DMS153 treated with DMSO at 0.1 percent for 48 hours (cell line): ENCODE data around the gene PTPRM.
A peak's percentile ranks its signal among the peaks of the same experiment; 100 is the strongest.

Experiments used
- DNase-seq: peaks from one replicate; lab custom pipeline; 2025; ENCODE audit not compliant: unreplicated experiment; lab: John Stamatoyannopoulos, UW

PTPRM gene

DNA sequence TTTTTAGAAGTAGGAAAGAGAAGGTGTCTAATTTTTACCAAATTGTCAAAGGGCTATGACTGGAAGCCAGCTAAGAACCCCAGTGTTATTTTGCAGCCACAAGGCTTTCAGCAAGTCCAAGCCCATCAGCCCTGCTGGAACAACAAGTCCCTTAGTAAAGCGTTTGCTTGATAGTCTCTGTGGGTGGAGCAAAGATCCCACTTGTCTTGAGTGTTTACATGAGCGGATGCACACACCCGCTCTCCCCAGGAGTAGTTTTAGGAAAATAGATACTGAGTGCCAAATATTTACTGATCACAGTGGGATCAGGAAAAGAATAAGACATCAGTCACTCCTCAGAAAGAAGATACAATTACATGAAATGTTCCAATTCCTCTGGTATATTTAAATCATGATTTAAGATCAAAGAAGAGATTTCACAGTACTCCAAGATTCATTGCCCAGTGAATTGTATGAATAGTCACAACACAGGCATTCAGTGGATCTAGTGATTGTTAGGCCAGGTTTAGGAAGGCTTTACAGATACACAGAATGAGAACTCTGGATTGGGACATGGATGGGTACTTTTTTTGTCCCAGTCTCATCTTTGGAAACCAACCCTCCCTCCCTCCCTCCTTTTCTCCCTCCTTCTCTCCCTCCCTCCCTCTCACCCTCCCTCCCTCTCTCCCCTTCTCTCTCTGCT is 514.9 kb downstream of the PTPRM start:
- peak; percentile 31 for DNase-seq

- DNase-seq, result peak; percentile 3
Measured at GRCh38 chr18:8084160-8084559, 517.0 kb downstream of the PTPRM start.

- DNase-seq, result no peak
Measured at GRCh38 chr18:8088626-8089025, 521.5 kb downstream of the PTPRM start.

DNA sequence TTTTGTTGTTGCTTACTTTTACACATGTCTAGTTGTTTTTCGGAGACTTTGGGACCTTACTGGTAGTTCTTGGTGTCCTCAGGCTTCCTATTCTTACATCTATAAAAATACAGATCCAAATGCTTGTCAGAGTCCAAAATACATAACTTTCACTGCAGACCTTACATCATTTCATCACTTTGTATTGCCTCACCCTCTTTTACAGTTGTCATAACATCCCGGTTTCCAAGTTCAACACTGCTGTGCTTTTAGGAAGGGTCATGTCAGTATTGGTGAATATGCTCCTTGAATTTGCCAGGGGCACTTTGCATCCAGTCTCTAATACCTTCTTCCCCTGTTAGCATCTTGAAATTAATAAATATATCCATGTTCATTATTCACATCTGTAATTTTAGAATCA is 523.9 kb downstream of the PTPRM start:
- no peak for DNase-seq

DNA sequence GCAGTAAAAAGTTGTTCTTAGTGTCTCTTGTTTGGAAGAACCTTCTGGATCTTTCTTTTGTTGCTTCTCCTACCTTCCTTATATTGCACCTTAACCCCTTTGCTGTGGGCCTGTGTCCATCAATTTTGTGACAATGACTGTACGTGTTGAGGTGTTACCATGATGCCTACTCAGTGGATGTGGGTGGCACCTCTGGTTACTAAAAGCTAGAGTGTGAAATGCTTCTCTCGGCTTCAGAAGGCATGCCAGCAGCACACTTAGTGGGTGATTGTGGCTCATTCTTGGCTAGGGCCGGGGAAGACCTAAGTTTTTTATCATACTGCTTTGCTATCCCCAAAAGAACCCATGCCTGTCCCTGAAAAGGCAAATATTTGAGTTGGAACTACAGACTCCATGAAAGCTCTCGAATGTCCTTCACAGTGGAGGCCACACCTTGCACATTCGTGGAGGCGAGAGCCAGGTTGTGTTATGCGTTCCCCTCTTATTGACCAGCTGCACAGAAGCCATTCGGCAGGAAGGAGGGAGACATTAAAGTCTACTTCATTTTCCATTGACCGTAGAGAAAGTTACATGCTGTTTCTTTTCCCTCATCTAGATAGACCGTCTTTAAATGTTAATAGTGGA is 528.9 kb downstream of the PTPRM start:
- no peak for DNase-seq

- no peak for DNase-seq
Measured at GRCh38 chr18:8097399-8097798, 530.3 kb downstream of the PTPRM start.

DNA sequence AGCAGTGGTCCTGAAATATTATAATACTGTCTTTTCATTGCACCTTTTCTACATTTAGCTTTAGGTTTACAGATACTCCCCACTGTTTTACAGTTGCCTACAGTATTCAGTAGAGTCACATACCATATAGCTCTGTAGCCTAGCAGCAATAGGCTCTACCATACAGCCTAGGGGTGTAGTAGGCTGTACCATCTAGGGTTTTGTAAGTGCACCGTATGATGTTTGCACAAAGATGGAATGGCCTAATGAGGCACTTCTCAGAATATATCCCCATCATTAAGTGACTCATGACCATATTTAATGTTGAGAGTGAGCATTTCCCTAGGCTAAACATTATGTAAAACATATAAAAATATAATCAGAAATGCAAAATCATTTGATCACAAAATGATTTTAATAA is 530.8 kb downstream of the PTPRM start:
- DNase-seq, result no peak

- no peak for DNase-seq
Measured at GRCh38 chr18:8106603-8107002, 539.5 kb downstream of the PTPRM start.

- no peak for DNase-seq
Measured at GRCh38 chr18:8107426-8107825, 540.3 kb downstream of the PTPRM start.

DNA sequence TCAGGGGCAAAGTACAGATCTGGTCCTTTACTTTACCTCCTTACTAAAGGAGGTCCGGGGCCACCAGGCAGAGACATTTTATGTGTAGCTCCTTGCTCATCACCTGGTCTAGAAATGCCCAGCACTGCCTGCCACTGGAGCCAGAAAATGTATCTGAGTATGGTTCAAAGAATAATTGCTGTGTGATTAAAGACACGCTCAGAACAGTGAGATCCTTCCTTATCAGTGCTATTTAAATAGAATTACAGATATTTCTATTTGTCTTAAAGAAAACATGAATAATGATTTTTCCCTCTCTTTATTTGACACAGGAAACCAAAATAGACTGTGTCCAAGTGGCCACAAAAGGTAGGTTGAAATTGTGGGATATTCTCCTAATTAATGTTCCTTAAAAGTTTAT is 547.4 kb downstream of the PTPRM start:
- no peak for DNase-seq

- no peak for DNase-seq
Measured at GRCh38 chr18:8116341-8117005, 549.4 kb downstream of the PTPRM start.

GRCh38 chr18:8117006-8117371 is 549.9 kb downstream of the PTPRM start:
- no peak for DNase-seq

- no peak for DNase-seq
Measured at GRCh38 chr18:8121101-8121500, 554.0 kb downstream of the PTPRM start.

DNA sequence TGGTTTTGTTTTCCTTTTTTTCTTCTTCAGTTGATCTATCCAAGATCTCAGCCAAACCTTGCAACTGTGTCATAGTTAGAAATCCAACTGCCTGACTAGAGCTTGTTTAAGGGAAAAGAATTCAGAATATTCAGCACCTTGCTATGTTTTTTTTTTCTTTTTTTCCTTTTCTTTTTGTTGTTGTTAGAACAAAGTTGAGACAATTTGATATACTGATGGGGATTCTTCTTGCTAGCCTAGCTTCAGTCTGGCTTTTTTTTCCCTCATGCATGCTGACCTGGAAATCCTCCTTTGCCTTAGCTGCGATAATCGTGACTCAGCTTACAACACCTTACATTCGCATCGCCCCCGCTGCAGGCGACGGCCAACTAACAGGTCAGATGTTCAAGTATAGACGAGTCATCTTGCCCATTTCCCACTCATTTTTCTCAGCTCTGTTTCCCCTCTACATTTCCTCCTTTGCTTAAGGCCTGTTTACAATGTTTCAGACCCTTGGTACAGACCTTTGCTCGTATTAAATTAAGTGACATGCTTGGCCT is 554.9 kb downstream of the PTPRM start:
- no peak for DNase-seq

- DNase-seq, result no peak
Measured at GRCh38 chr18:8124232-8125146, 557.4 kb downstream of the PTPRM start.

- no peak for DNase-seq
Measured at GRCh38 chr18:8130096-8130495, 563.0 kb downstream of the PTPRM start.

GRCh38 chr18:8133032-8133431 is 565.9 kb downstream of the PTPRM start:
- DNase-seq, result no peak

DNA sequence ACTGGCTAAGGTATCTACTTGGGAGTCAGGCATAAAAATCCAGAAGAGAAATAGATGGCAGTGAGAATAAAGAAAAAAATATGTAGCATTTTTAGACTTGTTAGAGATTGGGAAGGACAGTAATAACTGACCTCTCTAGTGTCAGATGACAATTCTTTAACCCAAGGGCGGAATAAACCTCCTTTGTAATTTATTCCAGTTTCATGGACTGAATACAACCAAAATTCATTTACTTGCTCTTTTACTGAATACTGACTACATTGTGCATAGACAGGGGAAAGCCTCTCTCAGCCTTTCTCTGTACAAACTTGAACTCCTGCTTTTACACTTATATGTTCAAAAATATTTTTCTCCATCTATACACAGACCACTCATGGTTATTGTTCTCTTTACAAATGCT is 566.8 kb downstream of the PTPRM start:
- no peak for DNase-seq

- DNase-seq, result no peak
Measured at GRCh38 chr18:8139127-8139527, 572.0 kb downstream of the PTPRM start.

DNA sequence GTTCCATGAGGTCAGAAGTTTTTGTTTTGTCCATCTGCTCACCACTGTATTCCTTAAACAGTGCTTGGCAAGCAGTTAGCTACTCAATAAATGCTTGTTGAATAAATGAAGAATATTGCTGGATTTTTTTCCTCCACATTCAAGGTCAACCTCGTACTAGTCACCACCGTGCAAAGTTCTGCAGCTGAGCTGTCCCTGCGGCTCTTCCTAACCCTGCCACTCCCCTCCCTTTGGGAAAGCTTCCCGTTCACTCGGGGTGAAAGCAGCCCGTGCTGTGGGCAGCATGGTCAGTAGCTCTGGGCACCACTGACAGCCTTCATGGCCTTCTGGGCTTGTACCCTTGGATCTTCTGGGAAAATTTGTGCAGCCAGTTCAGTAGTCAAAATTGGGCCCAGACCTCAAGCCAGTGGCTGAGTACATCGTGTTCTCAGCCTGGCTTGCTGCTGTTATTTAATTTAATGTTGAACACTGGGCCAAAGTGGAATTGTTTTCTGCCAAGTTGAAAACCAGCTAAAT is 572.8 kb downstream of the PTPRM start:
- DNase-seq, result no peak
